DND-41 (cell line): Measurements from ENCODE around the gene OR14I1.

Experiments
- EZH2 ChIP-seq: IDR thresholded peaks from 3 replicates; pipeline ENCODE4 v1.6.1; 2012; ENCODE audit warnings: borderline replicate concordance, low read depth, mild to moderate bottlenecking, moderate library complexity, low read length, inconsistent platforms; ENCODE audit not compliant: severe bottlenecking
- TF ChIP-seq, protein P1 (sequence below): IDR thresholded peaks from 2 replicates; pipeline ENCODE4 v1.5.1; 2012; ENCODE audit warnings: borderline replicate concordance, low read length, moderate library complexity, mild to moderate bottlenecking; ENCODE audit not compliant: poor library complexity, severe bottlenecking; ENCODE audit errors: extremely low read depth

DNA sequence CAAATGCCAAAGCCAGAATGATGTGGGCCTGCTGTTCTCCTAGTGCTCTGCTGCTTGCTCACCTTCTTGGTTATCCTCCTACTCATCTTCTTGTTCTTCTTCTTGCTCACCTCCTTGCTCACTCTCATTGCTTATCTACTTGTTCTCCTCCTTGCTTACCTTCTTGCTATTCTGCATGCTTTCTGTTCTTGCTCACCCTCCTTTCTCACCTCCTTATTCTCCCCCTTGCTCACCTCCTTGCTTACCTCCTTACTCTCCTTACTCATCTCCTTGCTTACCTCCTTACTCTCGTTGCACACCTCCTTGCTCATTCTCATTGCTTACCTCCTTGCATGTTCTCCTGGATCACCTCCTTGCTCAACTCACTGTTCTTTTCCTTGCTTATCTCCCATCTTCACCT, at the start of gene OR14I1:
- TF ChIP-seq, protein P1, sequence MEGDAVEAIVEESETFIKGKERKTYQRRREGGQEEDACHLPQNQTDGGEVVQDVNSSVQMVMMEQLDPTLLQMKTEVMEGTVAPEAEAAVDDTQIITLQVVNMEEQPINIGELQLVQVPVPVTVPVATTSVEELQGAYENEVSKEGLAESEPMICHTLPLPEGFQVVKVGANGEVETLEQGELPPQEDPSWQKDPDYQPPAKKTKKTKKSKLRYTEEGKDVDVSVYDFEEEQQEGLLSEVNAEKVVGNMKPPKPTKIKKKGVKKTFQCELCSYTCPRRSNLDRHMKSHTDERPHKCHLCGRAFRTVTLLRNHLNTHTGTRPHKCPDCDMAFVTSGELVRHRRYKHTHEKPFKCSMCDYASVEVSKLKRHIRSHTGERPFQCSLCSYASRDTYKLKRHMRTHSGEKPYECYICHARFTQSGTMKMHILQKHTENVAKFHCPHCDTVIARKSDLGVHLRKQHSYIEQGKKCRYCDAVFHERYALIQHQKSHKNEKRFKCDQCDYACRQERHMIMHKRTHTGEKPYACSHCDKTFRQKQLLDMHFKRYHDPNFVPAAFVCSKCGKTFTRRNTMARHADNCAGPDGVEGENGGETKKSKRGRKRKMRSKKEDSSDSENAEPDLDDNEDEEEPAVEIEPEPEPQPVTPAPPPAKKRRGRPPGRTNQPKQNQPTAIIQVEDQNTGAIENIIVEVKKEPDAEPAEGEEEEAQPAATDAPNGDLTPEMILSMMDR = no peak
- TF ChIP-seq EZH2 = no peak
